Neuronal stem cell (in vitro differentiated cells): ENCODE data around the gene UQCR10.

Experiments used
- DNase-seq: peaks from one replicate; pipeline ENCODE4 v3.0.0-alpha.2; 2013; ENCODE audit warnings: low spot score
- H2AFZ ChIP-seq: one replicate; pipeline ENCODE4 v1.6.1; 2013; ENCODE audit warnings: mild to moderate bottlenecking, low read length, inconsistent platforms
- H2AK5ac ChIP-seq: 2 replicates; pipeline ENCODE4 v1.6.1; 2013; ENCODE audit warnings: low read depth, mild to moderate bottlenecking, inconsistent platforms, low read length, moderate library complexity, mixed read lengths
- H2BK120ac ChIP-seq: 2 replicates; pipeline ENCODE4 v1.6.1; 2013; ENCODE audit warnings: low read depth, mild to moderate bottlenecking, inconsistent platforms, low read length, moderate library complexity, mixed read lengths
- H2BK12ac ChIP-seq: one replicate; pipeline ENCODE4 v1.6.1; 2013; ENCODE audit warnings: low read length, inconsistent platforms
- H2BK15ac ChIP-seq: 2 replicates; pipeline ENCODE4 v1.6.1; 2013; ENCODE audit warnings: mild to moderate bottlenecking, low read length, inconsistent platforms, mixed read lengths
- H2BK5ac ChIP-seq: one replicate; pipeline ENCODE4 v1.6.1; 2013; ENCODE audit warnings: inconsistent platforms, mild to moderate bottlenecking, low read length, moderate library complexity
- H3K14ac ChIP-seq: one replicate; pipeline ENCODE4 v1.6.1; 2013; ENCODE audit warnings: low read length, inconsistent platforms
- H3K18ac ChIP-seq: 2 replicates; pipeline ENCODE4 v1.6.1; 2013; ENCODE audit warnings: low read length, inconsistent platforms
- H3K23ac ChIP-seq: 2 replicates; pipeline ENCODE4 v1.6.1; 2013; ENCODE audit warnings: low read depth, mild to moderate bottlenecking, mixed read lengths, low read length, inconsistent platforms; ENCODE audit not compliant: poor library complexity
- H3K27ac ChIP-seq: replicated peaks from 3 replicates; pipeline ENCODE4 v1.5.1; 2013; ENCODE audit warnings: low read length, inconsistent platforms
- H3K27me3 ChIP-seq, 3 experiments: 2 replicates each; pipeline ENCODE4 v1.6.1; 2013; ENCODE audit warnings: low read length in 3 of 3, mild to moderate bottlenecking in 2 of 3, inconsistent platforms in 1 of 3, low read depth in 1 of 3, mixed read lengths in 1 of 3, moderate library complexity in 1 of 3; ENCODE audit not compliant: control insufficient read depth in 3 of 3, insufficient read depth in 3 of 3
- H3K36me3 ChIP-seq, 2 donors: replicated peaks in 1 of 2; 2 replicates each; pipeline ENCODE4 v1.6.1; 2013; ENCODE audit warnings: low read length in 2 of 2; ENCODE audit not compliant: control insufficient read depth in 2 of 2, insufficient read depth in 2 of 2
- H3K4ac ChIP-seq: 2 replicates; pipeline ENCODE4 v1.6.1; 2013; ENCODE audit warnings: inconsistent platforms, mild to moderate bottlenecking, low read length, moderate library complexity
- H3K4me1 ChIP-seq, 2 donors: 1 replicate in 1 of 2; 2 replicates in 1 of 2; pipeline ENCODE4 v1.6.1; 2013; ENCODE audit warnings: low read length in 2 of 2, low read depth in 1 of 2; ENCODE audit not compliant: control insufficient read depth in 2 of 2, insufficient read depth in 1 of 2
- H3K4me2 ChIP-seq: one replicate; pipeline ENCODE4 v1.6.1; 2013; ENCODE audit warnings: mild to moderate bottlenecking, low read length, inconsistent platforms; ENCODE audit not compliant: insufficient read depth, poor library complexity, severe bottlenecking
- H3K4me3 ChIP-seq, 2 donors: 2 replicates each; pipeline ENCODE4 v1.5.1; 2013; ENCODE audit warnings: low read length in 2 of 2, mild to moderate bottlenecking in 2 of 2, inconsistent platforms in 1 of 2, moderate library complexity in 1 of 2
- H3K79me1 ChIP-seq: one replicate; pipeline ENCODE4 v1.6.1; 2013; ENCODE audit warnings: low read depth, mild to moderate bottlenecking, inconsistent platforms, low read length, moderate library complexity
- H3K9ac ChIP-seq: one replicate; pipeline ENCODE4 v1.6.1; 2013; ENCODE audit warnings: mild to moderate bottlenecking, low read depth, low read length, inconsistent platforms; ENCODE audit not compliant: poor library complexity
- H3K9me3 ChIP-seq, 2 donors: replicated peaks in 1 of 2; 2 replicates each; pipeline versions ENCODE3 to v1.6.1; 2013; ENCODE audit warnings: low read length in 2 of 2, mild to moderate bottlenecking in 2 of 2, inconsistent platforms in 1 of 2, low read depth in 1 of 2, mixed read lengths in 1 of 2, moderate library complexity in 1 of 2; ENCODE audit not compliant: control insufficient read depth in 2 of 2, insufficient read depth in 1 of 2
- H4K8ac ChIP-seq: one replicate; pipeline ENCODE4 v1.6.1; 2013; ENCODE audit warnings: low read depth, mild to moderate bottlenecking, inconsistent platforms, low read length, moderate library complexity
- H4K91ac ChIP-seq: one replicate; pipeline ENCODE4 v1.6.1; 2013; ENCODE audit warnings: low read length, low read depth, mild to moderate bottlenecking, inconsistent platforms; ENCODE audit not compliant: poor library complexity
- WGBS, 2 donors: extraction: QIAGEN DNeasy Blood & Tissue Kit; methylation state at CpG; one replicate each; pipeline ENCODE4 v1.1.7; 2013; ENCODE audit warnings: missing lambda C conversion rate in 2 of 2, mixed read lengths in 1 of 2; ENCODE audit not compliant: insufficient read length in 2 of 2, insufficient replicate concordance in 1 of 2; ENCODE audit errors: extremely low coverage in 2 of 2; 5-methylcytosine and 5-hydroxymethylcytosine counted together

UQCR10 gene

DNA sequence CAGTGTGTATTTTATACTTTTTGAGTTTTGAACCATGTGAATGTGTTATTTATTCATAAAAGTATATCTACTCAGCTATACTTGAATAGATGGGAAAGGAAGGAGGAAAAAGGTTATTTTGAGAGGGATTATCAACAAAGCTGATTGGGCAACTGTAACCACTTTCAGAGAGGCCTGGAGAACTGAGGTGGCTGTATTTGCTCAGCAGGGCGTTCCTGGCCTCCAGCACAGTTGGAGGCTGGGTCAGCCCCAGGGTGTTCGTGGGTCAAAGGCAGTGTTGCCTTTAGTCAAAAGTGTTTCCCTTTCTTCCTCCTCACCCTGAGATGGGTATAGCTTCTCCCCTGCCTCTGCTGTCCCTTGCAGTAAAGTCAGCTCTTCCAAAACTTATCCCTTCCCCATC lies 44.2 kb downstream of the UQCR10 start:
- no peak overlapping the region for H2AK5ac ChIP-seq
- H2BK15ac ChIP-seq, result no peak overlapping the region
- H3K27me3 ChIP-seq, result no peaks in the 10 kb centered on the region
- peaks cover 31 to 93% of the 10 kb centered on the region in 2 donors for H3K36me3 ChIP-seq
- H3K4me1 ChIP-seq, result no peaks in the 10 kb centered on the region
- H2AFZ ChIP-seq, result no peak overlapping the region
- H3K27ac ChIP-seq, result no peak overlapping the region
- no peak overlapping the region for H2BK12ac ChIP-seq
- H4K91ac ChIP-seq, result no peak overlapping the region
- H3K9ac ChIP-seq, result no peak overlapping the region
- no peak overlapping the region for H3K4me2 ChIP-seq
- H3K14ac ChIP-seq, result no peak overlapping the region
- H3K23ac ChIP-seq, result no peak overlapping the region
- no peak overlapping the region for H2BK5ac ChIP-seq
- WGBS, 2 donors, result no CpG with 5 or more reads among the region's 2 CpGs
- H3K79me1 ChIP-seq, result peaks cover 2% of the 10 kb centered on the region
- H3K18ac ChIP-seq, result no peak overlapping the region
- H3K4me3 ChIP-seq, result no peak overlapping the region
- no peak for DNase-seq
- H3K4ac ChIP-seq, result no peak overlapping the region
- no peak overlapping the region for H2BK120ac ChIP-seq
- no peak overlapping the region for H4K8ac ChIP-seq
- no peaks in the 10 kb centered on the region for H3K9me3 ChIP-seq

DNA sequence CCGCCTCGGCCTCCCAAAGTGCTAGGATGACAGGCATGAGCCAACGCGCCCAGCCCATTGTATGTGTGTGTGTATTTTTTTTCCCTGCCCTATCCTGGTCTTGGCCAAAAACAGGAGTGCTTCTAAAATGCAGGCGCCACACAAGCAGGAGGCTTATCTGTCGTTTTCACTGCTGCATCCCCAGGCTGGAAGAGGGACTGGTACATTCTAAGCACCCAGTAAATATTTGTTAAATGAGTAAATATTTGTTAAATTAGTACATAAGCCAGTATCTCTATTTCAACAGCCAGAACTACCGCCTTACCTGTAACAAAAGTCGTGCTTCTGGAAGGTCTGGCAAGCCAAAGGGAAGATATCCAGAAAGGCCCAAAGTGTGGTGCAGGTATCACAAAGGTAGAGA lies 46.0 kb downstream of the UQCR10 start:
- no peak overlapping the region for H2AK5ac ChIP-seq
- no peak overlapping the region for H2BK12ac ChIP-seq
- no peak overlapping the region for H3K14ac ChIP-seq
- H3K4ac ChIP-seq, result no peak overlapping the region
- no peak overlapping the region for H3K4me2 ChIP-seq
- H2AFZ ChIP-seq, result no peak overlapping the region
- no peak overlapping the region for H3K27ac ChIP-seq
- H3K4me1 ChIP-seq, result no peaks in the 10 kb centered on the region
- no CpG with 5 or more reads among the region's 8 CpGs for WGBS, 2 donors
- H3K79me1 ChIP-seq, result peaks cover 2% of the 10 kb centered on the region
- no peak overlapping the region for H3K18ac ChIP-seq
- no peak for DNase-seq
- no peaks in the 10 kb centered on the region for H3K27me3 ChIP-seq
- H3K9me3 ChIP-seq, result no peaks in the 10 kb centered on the region
- H4K91ac ChIP-seq, result no peak overlapping the region
- peaks cover 26 to 90% of the 10 kb centered on the region in 2 donors for H3K36me3 ChIP-seq
- no peak overlapping the region for H2BK15ac ChIP-seq
- H3K23ac ChIP-seq, result no peak overlapping the region
- H3K4me3 ChIP-seq, result no peak overlapping the region
- no peak overlapping the region for H2BK5ac ChIP-seq
- no peak overlapping the region for H3K9ac ChIP-seq
- H2BK120ac ChIP-seq, result no peak overlapping the region
- H4K8ac ChIP-seq, result no peak overlapping the region

DNA sequence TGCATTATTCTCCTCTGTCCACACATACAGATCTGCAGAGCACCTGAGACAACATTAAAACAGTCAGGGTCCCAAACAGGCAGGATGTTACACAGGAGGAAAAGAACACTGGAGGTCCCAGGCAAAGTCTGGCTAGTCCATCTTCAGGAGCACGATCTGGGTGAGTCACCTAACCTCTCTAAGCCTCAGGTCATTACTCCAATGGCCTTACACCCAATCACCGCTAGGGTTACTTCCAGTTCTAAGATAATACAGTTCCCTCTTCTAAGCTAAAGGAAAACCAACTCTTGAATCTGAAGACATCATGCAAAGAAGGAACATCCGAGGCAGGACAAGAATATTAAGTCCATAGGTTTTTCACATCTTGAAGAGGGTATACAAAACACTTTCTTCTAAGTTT lies 46.4 kb downstream of the UQCR10 start:
- WGBS, 2 donors, result no CpG with 5 or more reads among the region's 3 CpGs
- no peak overlapping the region for H3K27ac ChIP-seq
- no peak overlapping the region for H2BK15ac ChIP-seq
- peaks cover 23 to 90% of the 10 kb centered on the region in 2 donors for H3K36me3 ChIP-seq
- H3K9ac ChIP-seq, result no peak overlapping the region
- no peak overlapping the region for H4K8ac ChIP-seq
- H2AK5ac ChIP-seq, result no peak overlapping the region
- H2BK5ac ChIP-seq, result no peak overlapping the region
- no peak overlapping the region for H2BK12ac ChIP-seq
- H3K23ac ChIP-seq, result no peak overlapping the region
- no peak overlapping the region for H3K18ac ChIP-seq
- no peaks in the 10 kb centered on the region for H3K9me3 ChIP-seq
- H3K27me3 ChIP-seq, result no peaks in the 10 kb centered on the region
- no peak for DNase-seq
- no peak overlapping the region for H3K4ac ChIP-seq
- H4K91ac ChIP-seq, result no peak overlapping the region
- H3K79me1 ChIP-seq, result peaks cover 2% of the 10 kb centered on the region
- H3K4me3 ChIP-seq, result no peak overlapping the region
- H2BK120ac ChIP-seq, result no peak overlapping the region
- no peak overlapping the region for H3K14ac ChIP-seq
- H2AFZ ChIP-seq, result no peak overlapping the region
- H3K4me1 ChIP-seq, result no peaks in the 10 kb centered on the region
- no peak overlapping the region for H3K4me2 ChIP-seq

DNA sequence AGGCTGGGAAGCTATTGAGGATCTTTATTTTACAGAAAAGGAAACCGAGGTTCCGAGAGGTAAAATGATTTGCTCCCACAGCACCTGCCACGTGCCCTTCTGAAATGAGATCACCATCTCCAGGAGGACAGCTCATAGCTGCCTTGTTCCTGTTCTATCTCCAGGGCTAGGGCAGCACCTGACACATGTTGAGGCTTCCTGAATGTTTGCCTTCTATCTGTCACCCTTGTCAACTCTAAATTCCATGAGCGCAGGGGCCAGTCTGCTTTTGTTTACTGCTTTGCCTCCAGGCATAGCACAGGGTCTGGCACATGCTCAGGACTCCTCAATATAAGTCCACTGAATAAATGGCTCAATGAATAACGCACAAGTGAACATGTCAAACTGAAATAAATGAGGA lies 46.8 kb downstream of the UQCR10 start:
- peaks cover 23 to 93% of the 10 kb centered on the region in 2 donors for H3K36me3 ChIP-seq
- no peak for DNase-seq
- H4K91ac ChIP-seq, result no peak overlapping the region
- H3K79me1 ChIP-seq, result peaks cover 2% of the 10 kb centered on the region
- H3K4ac ChIP-seq, result no peak overlapping the region
- no peak overlapping the region for H3K14ac ChIP-seq
- no peak overlapping the region for H3K4me2 ChIP-seq
- no peaks in the 10 kb centered on the region for H3K9me3 ChIP-seq
- no peak overlapping the region for H2BK12ac ChIP-seq
- no peak overlapping the region for H3K4me3 ChIP-seq
- H2BK15ac ChIP-seq, result no peak overlapping the region
- no peak overlapping the region for H3K23ac ChIP-seq
- H2AFZ ChIP-seq, result no peak overlapping the region
- H3K4me1 ChIP-seq, result no peaks in the 10 kb centered on the region
- no peak overlapping the region for H3K18ac ChIP-seq
- no peak overlapping the region for H2BK5ac ChIP-seq
- H4K8ac ChIP-seq, result no peak overlapping the region
- H2AK5ac ChIP-seq, result no peak overlapping the region
- no peak overlapping the region for H3K9ac ChIP-seq
- WGBS, 2 donors, result no CpG with 5 or more reads among the region's 5 CpGs
- H2BK120ac ChIP-seq, result no peak overlapping the region
- H3K27ac ChIP-seq, result no peak overlapping the region
- H3K27me3 ChIP-seq, result no peaks in the 10 kb centered on the region
